Activated naive CD8-positive, alpha-beta T cell treated with anti-CD3 and anti-CD28 coated beads, Interleukin-2, amount 50 U/mL, for 16 hours (primary cell): ENCODE results near the gene SLC25A31.

ENCODE experiments used
- DNase-seq: peaks from one replicate; pipeline ENCODE4 v3.0.0-alpha.2; 2020; ENCODE audit warnings: low read depth, low spot score

The SLC25A31 gene

DNA sequence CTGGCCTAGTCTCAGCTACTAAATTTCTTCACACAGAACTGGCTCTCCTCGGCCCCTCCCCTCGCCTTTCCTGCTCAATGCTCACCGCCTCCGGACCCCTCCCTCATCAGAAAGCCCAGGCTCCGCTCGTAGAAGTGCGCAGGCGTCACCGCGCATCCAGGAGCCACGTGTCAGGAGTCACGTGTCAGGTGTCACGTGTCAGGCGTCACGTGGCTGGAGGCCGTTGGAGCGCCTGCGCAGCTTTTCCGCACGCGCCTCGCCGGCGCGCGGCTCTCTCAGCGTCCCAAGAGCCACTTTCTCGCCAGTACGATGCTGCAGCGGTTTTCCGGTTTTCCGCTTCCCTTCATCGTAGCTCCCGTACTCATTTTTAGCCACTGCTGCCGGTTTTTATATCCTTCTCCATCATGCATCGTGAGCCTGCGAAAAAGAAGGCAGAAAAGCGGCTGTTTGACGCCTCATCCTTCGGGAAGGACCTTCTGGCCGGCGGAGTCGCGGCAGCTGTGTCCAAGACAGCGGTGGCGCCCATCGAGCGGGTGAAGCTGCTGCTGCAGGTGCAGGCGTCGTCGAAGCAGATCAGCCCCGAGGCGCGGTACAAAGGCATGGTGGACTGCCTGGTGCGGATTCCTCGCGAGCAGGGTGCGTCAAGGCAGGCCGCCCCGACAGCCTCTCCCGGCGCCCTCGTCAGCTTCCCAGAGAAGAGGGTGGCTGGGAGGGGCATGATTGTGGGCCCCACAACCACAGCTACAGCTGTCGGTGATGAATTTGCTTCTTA lies at the start of gene SLC25A31:
Gene SLC25A31, plus strand, starts transcription at position 259 of the 772 bp plus-strand sequence. Its CDS starts 146 bp downstream, at position 405.
- DNase-seq: no peak

GRCh38 chr4:127685292-127685691 lies 44.9 kb upstream of the SLC25A31 start:
- no peak for DNase-seq

- DNase-seq: no peak
These were observed 43.5 kb upstream of the SLC25A31 start for GRCh38 chr4:127686658-127687057.

- DNase-seq: no peak
These were observed 42.6 kb upstream of the SLC25A31 start for GRCh38 chr4:127687580-127687979.

GRCh38 chr4:127698789-127699200 lies 31.4 kb upstream of the SLC25A31 start:
- no peak for DNase-seq

- DNase-seq: no peak
These were observed 21.2 kb upstream of the SLC25A31 start for GRCh38 chr4:127708985-127709384.

DNA sequence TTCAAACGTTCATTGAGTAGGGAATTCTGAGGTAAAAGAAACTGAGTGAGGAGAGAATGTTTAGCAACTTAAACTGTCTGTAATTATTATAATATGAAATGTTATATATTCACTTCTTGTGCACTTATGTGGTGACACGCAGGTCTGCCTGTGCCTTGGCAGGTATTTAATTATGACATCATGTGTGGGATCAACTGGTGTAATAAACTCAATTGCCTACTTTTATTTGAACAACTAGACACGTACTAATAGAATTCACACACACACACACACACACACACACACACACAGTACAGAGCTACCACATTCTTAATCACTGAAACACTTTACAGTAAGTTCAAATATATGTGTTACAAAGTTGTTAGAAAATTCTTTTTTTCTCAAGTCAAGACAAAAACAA lies 20.7 kb upstream of the SLC25A31 start:
- no peak for DNase-seq

DNA sequence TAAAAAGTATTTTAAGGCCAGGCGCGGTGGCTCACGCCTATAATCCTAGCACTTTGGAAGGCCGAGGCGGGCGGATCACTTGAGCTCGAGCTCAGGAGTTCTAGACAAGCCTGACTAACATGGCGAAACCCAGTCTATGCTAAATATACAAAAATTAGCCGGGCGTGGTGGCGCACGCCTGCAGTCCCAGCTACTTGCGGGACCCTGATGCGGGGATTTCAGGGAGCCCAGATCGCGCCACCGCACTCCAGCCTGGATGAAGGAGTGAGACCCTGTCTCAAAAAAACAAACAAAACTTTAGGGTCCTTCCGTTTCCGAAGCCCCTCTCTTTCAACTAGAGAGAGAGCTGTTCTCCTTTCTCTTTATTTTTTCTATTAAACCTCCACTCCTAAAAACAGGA lies 1.2 kb downstream of the SLC25A31 start:
- DNase-seq: no peak

DNA sequence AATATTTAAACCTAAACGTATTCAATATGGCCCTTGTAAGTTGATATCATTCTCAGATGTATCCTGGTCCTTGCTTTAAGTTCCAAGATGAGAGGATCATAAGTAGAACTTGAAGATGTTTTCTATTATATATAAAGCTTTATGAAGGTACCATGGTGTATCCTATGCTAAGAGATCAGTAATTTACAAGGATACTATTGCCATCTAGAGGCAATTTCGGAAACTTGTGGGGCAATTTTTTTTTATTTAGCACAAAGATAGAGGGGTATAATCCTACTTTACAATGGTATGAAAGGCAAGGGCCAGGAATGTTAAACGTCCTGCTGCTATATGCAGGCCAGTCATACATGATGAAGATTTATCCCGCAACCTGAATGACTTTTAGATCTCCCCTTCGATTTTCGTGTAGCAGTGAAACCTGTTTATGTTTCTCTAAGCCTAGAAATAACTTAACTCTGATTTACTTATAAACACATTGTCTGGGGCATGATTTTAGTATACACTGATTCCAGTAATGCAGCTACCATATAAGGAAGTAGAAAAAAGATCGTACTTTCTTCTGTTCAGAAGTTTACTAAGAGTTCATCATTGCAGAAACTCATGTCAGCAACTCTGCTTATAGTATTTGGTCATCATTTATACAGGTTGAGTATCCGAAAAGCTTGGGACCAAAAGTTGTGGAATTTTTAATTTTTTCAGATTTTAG lies 2.6 kb downstream of the SLC25A31 start:
- no peak for DNase-seq

- DNase-seq: no peak
These were observed 4.8 kb downstream of the SLC25A31 start for GRCh38 chr4:127734976-127735375.

DNA sequence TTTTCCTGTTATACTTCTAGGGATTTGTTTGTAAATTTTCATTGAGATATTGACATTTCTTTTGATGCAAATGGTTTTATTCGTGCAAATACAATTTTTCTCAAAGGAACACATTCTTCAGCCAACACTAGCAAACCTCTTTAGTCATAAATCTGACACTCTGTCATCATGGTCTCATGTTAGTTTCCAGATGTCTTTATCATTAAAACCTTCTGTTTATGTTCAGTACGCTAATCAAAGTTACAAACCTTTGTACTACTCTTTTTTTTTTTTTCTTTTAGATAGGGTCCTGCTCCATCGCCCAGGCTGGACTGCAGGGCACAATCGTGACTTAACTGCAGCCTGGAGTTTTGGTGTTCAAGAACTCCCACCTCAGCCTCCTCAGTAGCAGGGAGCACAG lies 7.1 kb downstream of the SLC25A31 start:
- DNase-seq: no peak

DNA sequence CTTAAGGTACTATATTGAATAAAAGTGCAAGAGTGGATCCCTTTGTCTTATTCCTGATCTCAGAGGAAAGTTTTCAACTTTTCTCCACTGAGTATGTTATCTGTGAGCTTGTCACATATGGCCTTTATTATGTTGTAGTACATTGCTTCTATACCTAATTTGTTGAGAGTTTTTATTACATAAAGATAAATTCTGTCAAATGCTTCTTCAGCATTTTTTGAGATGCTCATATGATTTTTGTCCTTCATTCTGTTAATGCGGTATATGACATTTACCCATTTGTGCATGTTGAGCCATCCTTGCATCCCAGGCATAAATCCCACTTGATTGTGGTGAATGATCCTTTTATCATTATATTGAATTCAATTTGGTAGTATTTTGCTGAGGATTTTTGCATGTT lies 11.0 kb downstream of the SLC25A31 start:
- no peak for DNase-seq

GRCh38 chr4:127747883-127748282 lies 17.7 kb downstream of the SLC25A31 start:
- DNase-seq: no peak

DNA sequence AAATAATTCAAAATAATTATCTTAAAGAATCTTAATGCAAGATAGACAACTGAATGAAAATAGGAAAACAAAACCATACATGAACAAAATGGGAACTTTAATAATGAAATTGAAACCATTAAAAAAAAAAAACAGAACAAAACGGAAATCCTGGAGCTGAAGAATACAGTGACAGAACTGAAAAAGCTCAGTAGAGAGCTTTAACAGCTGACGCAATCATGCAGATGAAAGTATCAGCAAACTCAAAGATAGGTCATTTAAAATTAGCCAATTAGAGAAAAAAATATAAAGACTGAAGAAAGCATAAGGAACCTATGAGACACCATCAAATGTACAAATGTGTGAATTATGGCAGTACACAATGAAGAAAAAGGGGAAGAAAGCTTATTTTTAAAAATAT lies 18.8 kb downstream of the SLC25A31 start:
- DNase-seq: no peak

GRCh38 chr4:127756906-127757305 lies 26.7 kb downstream of the SLC25A31 start:
- no peak for DNase-seq

- DNase-seq: no peak
These were observed 29.1 kb downstream of the SLC25A31 start for GRCh38 chr4:127759228-127759820.

- no peak for DNase-seq
These were observed 29.7 kb downstream of the SLC25A31 start for GRCh38 chr4:127759893-127760292.

DNA sequence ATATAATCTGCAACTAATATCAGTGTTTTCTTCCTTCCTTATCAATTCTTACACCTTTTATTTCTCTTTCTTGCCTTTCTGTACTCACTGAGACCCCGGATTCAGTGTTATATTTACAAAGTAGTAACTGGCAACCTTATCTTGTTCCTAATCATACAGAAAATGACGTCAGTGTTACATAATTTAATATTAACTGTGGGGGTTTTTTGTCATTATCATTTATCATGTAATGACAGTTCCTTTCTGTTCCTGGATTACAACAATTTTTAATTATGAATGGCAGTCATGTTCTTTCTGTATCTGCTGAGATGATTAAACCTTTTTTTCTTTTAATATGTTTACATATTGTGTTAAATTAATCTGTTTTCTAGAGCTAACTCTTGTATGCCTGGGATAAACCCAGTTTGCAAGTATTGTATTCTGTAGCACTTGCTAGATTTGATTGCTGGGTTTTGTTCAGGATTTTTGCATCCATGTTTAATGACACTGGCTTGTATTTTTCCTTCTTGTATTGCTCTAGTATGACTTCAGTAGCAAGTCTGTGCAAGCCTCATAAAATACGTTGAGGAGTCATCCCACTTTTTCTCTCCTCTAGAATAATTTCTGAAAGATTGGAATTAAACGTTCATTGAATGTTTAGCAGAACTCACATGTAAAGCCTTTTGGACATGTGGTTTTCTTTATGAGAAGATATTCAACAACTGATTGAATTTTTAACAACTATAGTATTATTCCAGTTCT lies 41.5 kb downstream of the SLC25A31 start:
- DNase-seq: no peak

GRCh38 chr4:127772769-127773671 lies 42.8 kb downstream of the SLC25A31 start:
- DNase-seq: no peak

GRCh38 chr4:127775843-127776242 lies 45.6 kb downstream of the SLC25A31 start:
- no peak for DNase-seq

DNA sequence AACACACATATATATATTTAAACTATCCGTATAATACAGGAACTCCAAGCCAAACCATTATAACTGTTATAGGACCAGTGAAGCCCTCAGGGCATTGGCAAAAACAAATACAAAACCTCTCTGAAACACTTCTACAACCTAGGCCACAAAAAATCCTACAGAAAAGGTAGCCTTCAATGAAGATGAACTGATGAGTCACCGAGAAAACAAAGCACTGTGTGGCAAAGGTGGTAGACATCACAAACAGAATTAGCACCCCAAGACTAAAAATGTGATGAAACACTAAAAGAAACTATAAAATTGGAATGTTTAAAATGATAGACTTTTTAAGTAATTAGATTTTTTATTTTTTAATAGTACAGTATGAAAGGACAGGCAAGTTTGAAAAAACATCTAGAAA lies 46.4 kb downstream of the SLC25A31 start:
- no peak for DNase-seq
